GM12874 (cell line): Measurements from ENCODE around the gene FASTKD2.

Experiments
- CTCF ChIP-seq: IDR thresholded peaks from 2 replicates; pipeline ENCODE4 v1.5.1; 2011; ENCODE audit warnings: low read depth, mild to moderate bottlenecking, control low read depth, low read length, moderate library complexity; ENCODE audit not compliant: insufficient read depth

FASTKD2 gene

GRCh38 chr2:206802654-206803514, 37.5 kb downstream of the FASTKD2 start:
- no peak for TF ChIP-seq CTCF

GRCh38 chr2:206804326-206804725, 38.9 kb downstream of the FASTKD2 start:
- TF ChIP-seq CTCF = no peak

GRCh38 chr2:206805887-206806607, 40.6 kb downstream of the FASTKD2 start:
- TF ChIP-seq CTCF = no peak

GRCh38 chr2:206814498-206814897, 49.1 kb downstream of the FASTKD2 start:
- TF ChIP-seq CTCF = no peak

GRCh38 chr2:206820807-206821206, 55.4 kb downstream of the FASTKD2 start:
- no peak for TF ChIP-seq CTCF

GRCh38 chr2:206823178-206823577, 57.8 kb downstream of the FASTKD2 start:
- no peak for TF ChIP-seq CTCF

- no peak for TF ChIP-seq CTCF
These were observed 58.7 kb downstream of the FASTKD2 start for GRCh38 chr2:206824087-206824618.
